HepG2 (cell line): Measurements from ENCODE around the gene DSE. TPM values are rescaled to one million over a fixed set of nuclear protein-coding genes. Genes with fewer than 3 reads are reported as not detected.

Experiments
- ATAC-seq: fragments of 200-7000 bp; cut with Tn5 transposase; 3 replicates; pipeline ENCODE4 v1.9.1; 2020; ENCODE audit warnings: mild to moderate bottlenecking, moderate library complexity
- BruUV-seq: library from RNA; stranded (reverse); fragments of 400-500 nt; replicated peaks from 2 replicates; lab custom pipeline; 2021; lab: Mats Ljungman, UMichigan
- CTCF ChIA-PET: fragments of 300-600 bp; formaldehyde crosslinking; extraction: SDS; loops from one replicate; lab custom pipeline; 2021; ENCODE audit warnings: low total read pairs, inconsistent platforms, low intra/inter-chr PET ratio; lab: Yijun Ruan, JAX
- POLR2A ChIA-PET: fragments of 350-600 bp; sonication (Branson Sonifier 250); formaldehyde crosslinking; loops from one replicate; lab custom pipeline; 2020; ENCODE audit warnings: antibody characterized with exemption, inconsistent platforms; lab: Yijun Ruan, JAX
- DNase-seq: peaks from one replicate; pipeline ENCODE4 v3.0.0-alpha.2; 2015; ENCODE audit warnings: low spot score
- FAIRE-seq: peaks from 3 replicates; lab custom pipeline; 2011; peaks lifted over from hg19 to GRCh38; lab: Jason Lieb, UNC
- H2AFZ ChIP-seq: one replicate; pipeline ENCODE4 v1.6.1; 2011; ENCODE audit warnings: low read length, inconsistent platforms
- H3K27ac ChIP-seq: fragments of 300-600 bp; 3 replicates; pipeline ENCODE4 v1.8.0; 2011; ENCODE audit warnings: mixed run types, mild to moderate bottlenecking, mixed read lengths, low read length, inconsistent platforms; ENCODE audit not compliant: insufficient read depth; ENCODE audit errors: extremely low read length
- H3K27me3 ChIP-seq, 2 experiments: fragments of 200-600 bp in 1 of 2; 2 replicates in 1 of 2; 3 replicates in 1 of 2; pipeline versions ENCODE4 v1.6.0 to v1.8.0; 2011; ENCODE audit warnings: low read length in 2 of 2, mild to moderate bottlenecking in 2 of 2, moderate library complexity in 2 of 2, inconsistent platforms in 1 of 2; ENCODE audit not compliant: insufficient read depth in 2 of 2, control insufficient read depth in 1 of 2
- H3K36me3 ChIP-seq, 2 experiments: fragments of 200-600 bp in 1 of 2; replicated peaks in 1 of 2; 2 replicates in 1 of 2; 3 replicates in 1 of 2; pipeline versions ENCODE4 v1.5.1 to v1.8.0; 2011; ENCODE audit warnings: low read length in 2 of 2, inconsistent platforms in 1 of 2; ENCODE audit not compliant: insufficient read depth in 2 of 2, control insufficient read depth in 1 of 2
- H3K4me1 ChIP-seq: 2 replicates; pipeline ENCODE4 v1.5.1; 2012; ENCODE audit warnings: low read length, inconsistent platforms; ENCODE audit not compliant: insufficient read depth
- H3K4me2 ChIP-seq: 2 replicates; pipeline ENCODE4 v1.6.0; 2011; ENCODE audit warnings: low read depth, low read length, inconsistent platforms
- H3K4me3 ChIP-seq, 3 experiments: fragments of 200-600 bp in 1 of 3; sonication (generic), shearing (Covaris generic) in 1 of 3; replicated peaks in 1 of 3; 2 replicates each; pipeline ENCODE4 v1.5.1; 2011 to 2016; ENCODE audit warnings: low read length in 3 of 3, inconsistent platforms in 2 of 3, low read depth in 2 of 3, mild to moderate bottlenecking in 2 of 3, control low read depth in 1 of 3, mixed read lengths in 1 of 3; ENCODE audit not compliant: insufficient read depth in 1 of 3
- H3K79me2 ChIP-seq: one replicate; pipeline ENCODE4 v1.6.1; 2011; ENCODE audit warnings: low read length, inconsistent platforms; ENCODE audit not compliant: insufficient read depth
- H3K9ac ChIP-seq: 2 replicates; pipeline ENCODE4 v1.6.0; 2011; ENCODE audit warnings: mild to moderate bottlenecking, low read depth, low read length, inconsistent platforms; ENCODE audit not compliant: insufficient read depth
- H3K9me3 ChIP-seq: 2 replicates; pipeline ENCODE4 v1.5.1; 2012; ENCODE audit warnings: mild to moderate bottlenecking, low read length
- H4K20me1 ChIP-seq: 2 replicates; pipeline ENCODE4 v1.6.0; 2011; ENCODE audit warnings: inconsistent platforms, mild to moderate bottlenecking, low read length, moderate library complexity; ENCODE audit not compliant: insufficient read depth
- CHD2 ChIP-seq: IDR thresholded peaks from 2 replicates; pipeline ENCODE4 v1.6.1; 2011; ENCODE audit warnings: low read depth, low read length, improper control_type of control experiment
- DNMT3B ChIP-seq: conservative IDR thresholded peaks from 2 replicates; pipeline ENCODE4 v1.6.1; 2016; ENCODE audit warnings: missing biosample characterization, control low read depth
- FOXJ3 ChIP-seq: sonication (generic); formaldehyde crosslinking; IDR thresholded peaks from 2 replicates; pipeline ENCODE4 v1.4.0; 2020; ENCODE audit warnings: missing genetic modification reagents, mild to moderate bottlenecking, borderline replicate concordance
- KLF11 ChIP-seq: IDR thresholded peaks from 2 replicates; pipeline ENCODE4 v1.6.1; 2016; ENCODE audit warnings: missing compliant biosample characterization
- RBAK ChIP-seq: sonication (generic); formaldehyde crosslinking; IDR thresholded peaks from 2 replicates; pipeline ENCODE4 v1.5.1; 2020; ENCODE audit warnings: mild to moderate bottlenecking, missing genetic modification reagents
- ZEB1 ChIP-seq: IDR thresholded peaks from 2 replicates; pipeline ENCODE4 v1.6.1; 2012; ENCODE audit warnings: mild to moderate bottlenecking, low read depth, inconsistent platforms; ENCODE audit not compliant: insufficient replicate concordance
- ZFP36L2 ChIP-seq: sonication (generic); formaldehyde crosslinking; IDR thresholded peaks from 2 replicates; pipeline ENCODE4 v1.4.0; 2020; ENCODE audit warnings: missing genetic modification reagents
- ZNF629 ChIP-seq: sonication (generic); formaldehyde crosslinking; conservative IDR thresholded peaks from 2 replicates; pipeline ENCODE4 v1.5.0; 2020; ENCODE audit warnings: missing genetic modification reagents
- ZNF724P ChIP-seq: sonication (generic); formaldehyde crosslinking; IDR thresholded peaks from 2 replicates; pipeline ENCODE4 v1.8.0; 2022; ENCODE audit warnings: missing genetic modification reagents, borderline replicate concordance
- WGBS: methylation state at CpG from one replicate; pipeline ENCODE4 v1.1.6; 2017; ENCODE audit warnings: low lambda C conversion rate; 5-methylcytosine and 5-hydroxymethylcytosine counted together
- in situ Hi-C: cut with HindIII; loops from 2 replicates; pipeline ENCODE4 v1.10.0; 2017; ENCODE audit warnings: low pct_unique_long_range_greater_than_20kb; ENCODE audit not compliant: extremely low pct_ligation_motif_present
- intact Hi-C: fragments of 100-400 bp; cut with micrococcal nuclease; formaldehyde crosslinking; loops from one replicate; pipeline ENCODE4 v1.10.0; 2022; ENCODE audit not compliant: unreplicated experiment
- polyA plus RNA-seq, 8 experiments: library from polyadenylated mRNA; depleted of rRNA in 3 of 8; stranded (reverse) in 7 of 8; unstranded in 1 of 8; fragments of >200 nt; fragmentation: Illumina TruSeq in 4 of 8; extraction: Trizol in 4 of 8; gene quantifications; 2 replicates each; pipeline versions ENCODE4 v1.2.1 to v1.2.3, GENCODE V29; 2011 to 2016; ENCODE audit warnings: low read depth in 4 of 8, missing spikeins in 1 of 8, mixed read lengths in 1 of 8; ENCODE audit not compliant: insufficient read depth in 1 of 8
- total RNA-seq, 5 experiments: library from RNA; depleted of rRNA; stranded (reverse); fragments of >200 nt; fragmentation: Illumina TruSeq; extraction: Trizol; gene quantifications; 2 replicates each; pipeline ENCODE4 v1.2.3, GENCODE V29; 2016; ENCODE audit warnings: low read depth in 1 of 5
- TF ChIP-seq, protein P1 (sequence below): sonication (generic); formaldehyde crosslinking; IDR thresholded peaks from 2 replicates; pipeline ENCODE4 v1.4.0; 2020; ENCODE audit warnings: missing genetic modification reagents, borderline replicate concordance
- TF ChIP-seq, protein P2 (sequence below): sonication (generic); formaldehyde crosslinking; conservative IDR thresholded peaks from 2 replicates; pipeline ENCODE4 v1.8.0; 2022; ENCODE audit warnings: mild to moderate bottlenecking, moderate library complexity, missing genetic modification reagents
- TF ChIP-seq, protein P3 (sequence below): sonication (generic); formaldehyde crosslinking; IDR thresholded peaks from 2 replicates; pipeline ENCODE4 v1.8.0; 2022; ENCODE audit warnings: missing genetic modification reagents, mild to moderate bottlenecking, inconsistent platforms, borderline replicate concordance
- TF ChIP-seq, protein P4 (sequence below): IDR thresholded peaks from 2 replicates; pipeline ENCODE4 v1.6.1; 2016; ENCODE audit warnings: low read depth, control low read depth
- TF ChIP-seq, protein P5 (sequence below): sonication (generic); formaldehyde crosslinking; IDR thresholded peaks from 2 replicates; pipeline ENCODE4 v1.8.1; 2022; ENCODE audit warnings: mild to moderate bottlenecking, missing genetic modification reagents

DSE gene
- total and polyA plus RNA-seq, 2 of the 13 experiments (the other 11 are each of a cell fraction or from before 2014, with no cell fraction given) = 2.6 to 4.6 TPM

DNA sequence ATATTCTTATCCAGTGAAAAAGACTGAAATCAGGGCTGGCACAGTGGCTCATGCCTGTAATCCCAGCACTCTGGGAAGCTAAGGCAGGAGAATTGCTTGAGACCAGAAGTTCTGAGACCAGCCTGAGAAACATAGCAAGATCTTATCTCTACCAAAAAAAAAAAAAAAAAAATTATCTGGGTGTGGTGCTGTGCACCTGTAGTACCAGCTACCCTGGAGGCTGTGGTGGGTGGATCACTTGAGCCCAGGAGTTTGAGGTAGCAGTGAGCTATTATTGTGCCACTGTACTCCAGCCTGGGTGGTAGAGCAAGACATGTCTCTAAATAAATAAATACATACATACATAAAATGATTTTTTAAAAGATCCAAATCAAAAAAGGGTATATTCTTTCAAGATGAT is 96.8 kb downstream of the DSE start (continued):
- TF ChIP-seq, protein P1, sequence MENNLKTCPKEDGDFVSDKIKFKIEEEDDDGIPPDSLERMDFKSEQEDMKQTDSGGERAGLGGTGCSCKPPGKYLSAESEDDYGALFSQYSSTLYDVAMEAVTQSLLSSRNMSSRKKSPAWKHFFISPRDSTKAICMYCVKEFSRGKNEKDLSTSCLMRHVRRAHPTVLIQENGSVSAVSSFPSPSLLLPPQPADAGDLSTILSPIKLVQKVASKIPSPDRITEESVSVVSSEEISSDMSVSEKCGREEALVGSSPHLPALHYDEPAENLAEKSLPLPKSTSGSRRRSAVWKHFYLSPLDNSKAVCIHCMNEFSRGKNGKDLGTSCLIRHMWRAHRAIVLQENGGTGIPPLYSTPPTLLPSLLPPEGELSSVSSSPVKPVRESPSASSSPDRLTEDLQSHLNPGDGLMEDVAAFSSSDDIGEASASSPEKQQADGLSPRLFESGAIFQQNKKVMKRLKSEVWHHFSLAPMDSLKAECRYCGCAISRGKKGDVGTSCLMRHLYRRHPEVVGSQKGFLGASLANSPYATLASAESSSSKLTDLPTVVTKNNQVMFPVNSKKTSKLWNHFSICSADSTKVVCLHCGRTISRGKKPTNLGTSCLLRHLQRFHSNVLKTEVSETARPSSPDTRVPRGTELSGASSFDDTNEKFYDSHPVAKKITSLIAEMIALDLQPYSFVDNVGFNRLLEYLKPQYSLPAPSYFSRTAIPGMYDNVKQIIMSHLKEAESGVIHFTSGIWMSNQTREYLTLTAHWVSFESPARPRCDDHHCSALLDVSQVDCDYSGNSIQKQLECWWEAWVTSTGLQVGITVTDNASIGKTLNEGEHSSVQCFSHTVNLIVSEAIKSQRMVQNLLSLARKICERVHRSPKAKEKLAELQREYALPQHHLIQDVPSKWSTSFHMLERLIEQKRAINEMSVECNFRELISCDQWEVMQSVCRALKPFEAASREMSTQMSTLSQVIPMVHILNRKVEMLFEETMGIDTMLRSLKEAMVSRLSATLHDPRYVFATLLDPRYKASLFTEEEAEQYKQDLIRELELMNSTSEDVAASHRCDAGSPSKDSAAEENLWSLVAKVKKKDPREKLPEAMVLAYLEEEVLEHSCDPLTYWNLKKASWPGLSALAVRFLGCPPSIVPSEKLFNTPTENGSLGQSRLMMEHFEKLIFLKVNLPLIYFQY (CRISPR knock-in tag) = no peak
- no peak for TF ChIP-seq ZEB1
- TF ChIP-seq CHD2 = no peak

DNA sequence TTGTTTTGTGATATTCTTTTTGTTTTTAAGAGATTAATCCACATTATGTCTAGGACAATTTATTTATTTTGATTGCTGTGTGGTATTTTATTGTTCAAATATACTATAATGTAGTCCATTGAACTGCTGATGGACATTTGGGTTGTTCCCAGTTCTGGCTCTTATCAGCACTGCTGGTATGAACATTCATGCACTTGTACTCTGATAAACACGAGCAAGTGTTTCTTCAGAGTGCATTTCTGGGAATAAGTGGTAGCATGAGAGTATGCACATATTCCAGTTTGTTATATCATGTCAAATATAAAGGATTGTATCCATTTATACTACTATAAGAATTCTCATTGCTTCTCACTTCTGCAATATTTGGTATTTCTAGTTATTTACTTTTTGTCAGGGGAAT is 97.5 kb downstream of the DSE start:
- 4% methylated on average over 1 of the region's 1 CpG for WGBS
- TF ChIP-seq, protein P2, sequence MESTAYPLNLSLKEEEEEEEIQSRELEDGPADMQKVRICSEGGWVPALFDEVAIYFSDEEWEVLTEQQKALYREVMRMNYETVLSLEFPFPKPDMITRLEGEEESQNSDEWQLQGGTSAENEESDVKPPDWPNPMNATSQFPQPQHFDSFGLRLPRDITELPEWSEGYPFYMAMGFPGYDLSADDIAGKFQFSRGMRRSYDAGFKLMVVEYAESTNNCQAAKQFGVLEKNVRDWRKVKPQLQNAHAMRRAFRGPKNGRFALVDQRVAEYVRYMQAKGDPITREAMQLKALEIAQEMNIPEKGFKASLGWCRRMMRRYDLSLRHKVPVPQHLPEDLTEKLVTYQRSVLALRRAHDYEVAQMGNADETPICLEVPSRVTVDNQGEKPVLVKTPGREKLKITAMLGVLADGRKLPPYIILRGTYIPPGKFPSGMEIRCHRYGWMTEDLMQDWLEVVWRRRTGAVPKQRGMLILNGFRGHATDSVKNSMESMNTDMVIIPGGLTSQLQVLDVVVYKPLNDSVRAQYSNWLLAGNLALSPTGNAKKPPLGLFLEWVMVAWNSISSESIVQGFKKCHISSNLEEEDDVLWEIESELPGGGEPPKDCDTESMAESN (CRISPR knock-in tag) = no peak
- TF ChIP-seq FOXJ3 = no peak
- no peak for TF ChIP-seq ZNF629
- TF ChIP-seq DNMT3B (CRISPR knock-in tag) = no peak
- no peak for TF ChIP-seq ZFP36L2
- TF ChIP-seq RBAK (CRISPR knock-in tag) = no peak
- TF ChIP-seq, protein P3, sequence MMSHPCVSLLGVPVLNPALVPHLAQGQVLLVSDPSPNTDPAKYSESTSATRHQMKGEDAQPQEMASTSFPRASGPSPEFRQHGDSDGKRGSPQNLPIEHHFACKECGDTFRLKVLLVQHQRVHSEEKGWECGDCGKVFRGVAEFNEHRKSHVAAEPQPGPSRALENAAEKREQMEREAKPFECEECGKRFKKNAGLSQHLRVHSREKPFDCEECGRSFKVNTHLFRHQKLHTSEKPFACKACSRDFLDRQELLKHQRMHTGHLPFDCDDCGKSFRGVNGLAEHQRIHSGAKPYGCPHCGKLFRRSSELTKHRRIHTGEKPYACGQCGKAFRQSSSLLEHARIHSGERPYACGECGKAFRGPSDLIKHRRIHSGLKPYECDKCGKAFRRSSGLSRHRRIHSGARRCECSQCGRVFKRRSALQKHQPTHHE (CRISPR knock-in tag) = no peak
- TF ChIP-seq, protein P4, sequence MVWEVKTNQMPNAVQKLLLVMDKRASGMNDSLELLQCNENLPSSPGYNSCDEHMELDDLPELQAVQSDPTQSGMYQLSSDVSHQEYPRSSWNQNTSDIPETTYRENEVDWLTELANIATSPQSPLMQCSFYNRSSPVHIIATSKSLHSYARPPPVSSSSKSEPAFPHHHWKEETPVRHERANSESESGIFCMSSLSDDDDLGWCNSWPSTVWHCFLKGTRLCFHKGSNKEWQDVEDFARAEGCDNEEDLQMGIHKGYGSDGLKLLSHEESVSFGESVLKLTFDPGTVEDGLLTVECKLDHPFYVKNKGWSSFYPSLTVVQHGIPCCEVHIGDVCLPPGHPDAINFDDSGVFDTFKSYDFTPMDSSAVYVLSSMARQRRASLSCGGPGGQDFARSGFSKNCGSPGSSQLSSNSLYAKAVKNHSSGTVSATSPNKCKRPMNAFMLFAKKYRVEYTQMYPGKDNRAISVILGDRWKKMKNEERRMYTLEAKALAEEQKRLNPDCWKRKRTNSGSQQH (CRISPR knock-in tag) = no peak
- TF ChIP-seq KLF11 (CRISPR knock-in tag) = no peak
- TF ChIP-seq, protein P5, sequence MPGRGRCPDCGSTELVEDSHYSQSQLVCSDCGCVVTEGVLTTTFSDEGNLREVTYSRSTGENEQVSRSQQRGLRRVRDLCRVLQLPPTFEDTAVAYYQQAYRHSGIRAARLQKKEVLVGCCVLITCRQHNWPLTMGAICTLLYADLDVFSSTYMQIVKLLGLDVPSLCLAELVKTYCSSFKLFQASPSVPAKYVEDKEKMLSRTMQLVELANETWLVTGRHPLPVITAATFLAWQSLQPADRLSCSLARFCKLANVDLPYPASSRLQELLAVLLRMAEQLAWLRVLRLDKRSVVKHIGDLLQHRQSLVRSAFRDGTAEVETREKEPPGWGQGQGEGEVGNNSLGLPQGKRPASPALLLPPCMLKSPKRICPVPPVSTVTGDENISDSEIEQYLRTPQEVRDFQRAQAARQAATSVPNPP (CRISPR knock-in tag) = no peak
- no peak for TF ChIP-seq ZNF724P (CRISPR knock-in tag)

More for the DNA sequence above, 97.5 kb downstream of the DSE start:
- Histone ChIP-seq H3K9ac (no peak overlapping the region), H3K27ac (no peak overlapping the region), H3K4me2 (no peak overlapping the region), H3K36me3 (no peaks in the 10 kb centered on the region), H4K20me1 (no peaks in the 10 kb centered on the region), H3K9me3 (no peaks in the 10 kb centered on the region), H3K79me2 (no peaks in the 10 kb centered on the region), H3K27me3 (peaks cover 0 to 12% of the 10 kb centered on the region in 2 experiments; a peak in 2 of 5 replicates), H2AFZ (no peak overlapping the region), H3K4me3 (no peak overlapping the region), H3K4me1 (no peaks in the 10 kb centered on the region)
- no peak for ATAC-seq
- intact Hi-C loops = no loop called here
- FAIRE-seq = no peak
- DNase-seq = no peak
- CTCF ChIA-PET = no interaction called here
- no TSS peak for BruUV-seq
- in situ Hi-C loops = no loop called here
- POLR2A ChIA-PET = no interaction called here
